Measurements from ENCODE around the gene FOS. TPM values are rescaled to one million over a fixed set of nuclear protein-coding genes. Genes with fewer than 3 reads are reported as not detected.
A peak's percentile ranks its signal among the peaks of the same experiment; 100 is the strongest.
"Not testable (repeated sequence)": the region's sequence is repeated elsewhere in the genome, so short reads cannot be mapped to it uniquely, and the experiment has no call there.

The FOS gene
- total and polyA plus RNA-seq, 4 donors: 129 to 2,160 (median 329) TPM

- Histone ChIP-seq H3K27ac (ENCODE audit: low read depth in 1 of 2, low read length in 2 of 2) (no peak overlapping the region), H3K9me3 (ENCODE audit: control insufficient read depth, low read length) (no peaks in the 10 kb centered on the region), H3K27me3 (ENCODE audit: control insufficient read depth in 1 of 2, insufficient read depth in 2 of 2, low read length in 1 of 2) (no peaks in the 10 kb centered on the region), H3K4me1 (ENCODE audit: control insufficient read depth in 1 of 2, insufficient read depth in 2 of 2, low read length in 2 of 2) (no peaks in the 10 kb centered on the region), H3K36me3 (ENCODE audit: control insufficient read depth in 1 of 2, insufficient read depth in 2 of 2, low read length in 1 of 2) (no peaks in the 10 kb centered on the region), H3K4me3 (ENCODE audit: low read length in 2 of 2) (no peak overlapping the region)
- WGBS, 2 donors: 77 to 82% methylated on average over 8 of the region's 8 CpGs
- ATAC-seq (ENCODE audit: low FRiP score) (no peak), DNase-seq (peak in 1 of 2 donors; percentile 73)
- intact Hi-C loops (cut with DNase I): loop anchor here (5.0 to 10.0 kb wide), 2 partner anchors 62 to 64 kb away; no protein-coding TSS in a partner anchor
Observed at GRCh38 chr14:75299059-75299458, 20.4 kb downstream of the FOS start.

GRCh38 chr14:75299576-75299975 is 20.9 kb downstream of the FOS start:
- DNase-seq: no peak
- no peak for ATAC-seq (ENCODE audit: low FRiP score)
- intact Hi-C loops (cut with DNase I): loop anchor here (5.0 to 10.0 kb wide), 2 partner anchors 62 to 65 kb away; no protein-coding TSS in a partner anchor
- H3K36me3 ChIP-seq (ENCODE audit: control insufficient read depth in 1 of 2, insufficient read depth in 2 of 2, low read length in 1 of 2): no peaks in the 10 kb centered on the region
- WGBS, 2 donors: 0 to 2% methylated on average over 1 of the region's 1 CpG
- no peaks in the 10 kb centered on the region for H3K4me1 ChIP-seq (ENCODE audit: control insufficient read depth in 1 of 2, insufficient read depth in 2 of 2, low read length in 2 of 2)
- H3K27ac ChIP-seq (ENCODE audit: low read depth in 1 of 2, low read length in 2 of 2): no peak overlapping the region
- H3K27me3 ChIP-seq (ENCODE audit: control insufficient read depth in 1 of 2, insufficient read depth in 2 of 2, low read length in 1 of 2): no peaks in the 10 kb centered on the region
- no peak overlapping the region for H3K4me3 ChIP-seq (ENCODE audit: low read length in 2 of 2)
- no peaks in the 10 kb centered on the region for H3K9me3 ChIP-seq (ENCODE audit: control insufficient read depth, low read length)

- no peaks in the 10 kb centered on the region for H3K9me3 ChIP-seq (ENCODE audit: control insufficient read depth, low read length)
- H3K27me3 ChIP-seq (ENCODE audit: control insufficient read depth in 1 of 2, insufficient read depth in 2 of 2, low read length in 1 of 2): no peaks in the 10 kb centered on the region
- peak in 1 of 2 donors; percentile 76 for DNase-seq
- intact Hi-C loops (cut with DNase I): loop anchor here in 1 of 2 donors (2.0 kb wide), 1 partner anchor 169 kb away; no protein-coding TSS in a partner anchor
- ATAC-seq (ENCODE audit: low FRiP score): peak; percentile 5
- H3K27ac ChIP-seq (ENCODE audit: low read depth in 1 of 2, low read length in 2 of 2): no peak overlapping the region
- WGBS, 2 donors: 73% methylated on average over 9 of the region's 9 CpGs
- no peaks in the 10 kb centered on the region for H3K4me1 ChIP-seq (ENCODE audit: control insufficient read depth in 1 of 2, insufficient read depth in 2 of 2, low read length in 2 of 2)
- H3K36me3 ChIP-seq (ENCODE audit: control insufficient read depth in 1 of 2, insufficient read depth in 2 of 2, low read length in 1 of 2): no peaks in the 10 kb centered on the region
- H3K4me3 ChIP-seq (ENCODE audit: low read length in 2 of 2): no peak overlapping the region
Observed at GRCh38 chr14:75301666-75302325, 23.2 kb downstream of the FOS start.

DNA sequence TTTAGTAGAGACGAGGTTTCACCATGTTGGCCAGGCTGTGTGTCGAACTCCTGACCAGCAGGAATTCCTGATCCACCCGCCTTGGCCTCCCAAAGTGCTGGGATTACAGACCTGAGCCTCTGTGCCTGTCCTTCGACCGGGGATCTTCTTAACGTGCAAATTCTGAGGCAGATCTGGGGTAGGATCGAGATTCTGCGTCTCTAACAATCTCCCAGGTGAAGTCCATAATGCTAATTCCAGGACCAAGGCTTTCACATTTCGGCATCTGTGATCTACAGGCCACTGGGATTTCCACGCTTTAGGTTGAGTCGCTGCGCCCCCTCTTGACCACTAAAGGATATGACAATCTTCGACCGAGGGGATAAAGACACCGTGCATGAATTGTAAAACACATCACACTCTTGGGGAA is 24.8 kb downstream of the FOS start:
- Histone ChIP-seq H3K27ac (ENCODE audit: low read depth in 1 of 2, low read length in 2 of 2) (no peak overlapping the region), H3K36me3 (ENCODE audit: control insufficient read depth in 1 of 2, insufficient read depth in 2 of 2, low read length in 1 of 2) (no peaks in the 10 kb centered on the region), H3K27me3 (ENCODE audit: control insufficient read depth in 1 of 2, insufficient read depth in 2 of 2, low read length in 1 of 2) (no peaks in the 10 kb centered on the region), H3K4me3 (ENCODE audit: low read length in 2 of 2) (no peak overlapping the region), H3K9me3 (ENCODE audit: control insufficient read depth, low read length) (no peaks in the 10 kb centered on the region), H3K4me1 (ENCODE audit: control insufficient read depth in 1 of 2, insufficient read depth in 2 of 2, low read length in 2 of 2) (no peaks in the 10 kb centered on the region)
- DNase-seq: peak in 1 of 2 donors; percentile 81
- WGBS, 2 donors: 20 to 21% methylated on average over 15 of the region's 15 CpGs
- peak; percentile 83 for ATAC-seq (ENCODE audit: low FRiP score)
- intact Hi-C loops (cut with DNase I): loop anchor here in 1 of 2 donors (2.0 kb wide), 1 partner anchor 171 kb away; no protein-coding TSS in a partner anchor

- not testable (repeated sequence) for DNase-seq; ATAC-seq (ENCODE audit: low FRiP score); H3K27ac ChIP-seq (ENCODE audit: low read depth in 1 of 2, low read length in 2 of 2); H3K27me3 ChIP-seq (ENCODE audit: control insufficient read depth in 1 of 2, insufficient read depth in 2 of 2, low read length in 1 of 2); H3K9me3 ChIP-seq (ENCODE audit: control insufficient read depth, low read length); H3K36me3 ChIP-seq (ENCODE audit: control insufficient read depth in 1 of 2, insufficient read depth in 2 of 2, low read length in 1 of 2); H3K4me1 ChIP-seq (ENCODE audit: control insufficient read depth in 1 of 2, insufficient read depth in 2 of 2, low read length in 2 of 2); H3K4me3 ChIP-seq (ENCODE audit: low read length in 2 of 2)
- intact Hi-C loops (cut with DNase I): loop anchor here in 1 of 2 donors (2.0 kb wide), 1 partner anchor 184 kb away; no protein-coding TSS in a partner anchor
- 68 to 75% methylated on average over 4 of the region's 4 CpGs for WGBS, 2 donors
Observed at GRCh38 chr14:75306410-75306809, 27.8 kb downstream of the FOS start.

DNA sequence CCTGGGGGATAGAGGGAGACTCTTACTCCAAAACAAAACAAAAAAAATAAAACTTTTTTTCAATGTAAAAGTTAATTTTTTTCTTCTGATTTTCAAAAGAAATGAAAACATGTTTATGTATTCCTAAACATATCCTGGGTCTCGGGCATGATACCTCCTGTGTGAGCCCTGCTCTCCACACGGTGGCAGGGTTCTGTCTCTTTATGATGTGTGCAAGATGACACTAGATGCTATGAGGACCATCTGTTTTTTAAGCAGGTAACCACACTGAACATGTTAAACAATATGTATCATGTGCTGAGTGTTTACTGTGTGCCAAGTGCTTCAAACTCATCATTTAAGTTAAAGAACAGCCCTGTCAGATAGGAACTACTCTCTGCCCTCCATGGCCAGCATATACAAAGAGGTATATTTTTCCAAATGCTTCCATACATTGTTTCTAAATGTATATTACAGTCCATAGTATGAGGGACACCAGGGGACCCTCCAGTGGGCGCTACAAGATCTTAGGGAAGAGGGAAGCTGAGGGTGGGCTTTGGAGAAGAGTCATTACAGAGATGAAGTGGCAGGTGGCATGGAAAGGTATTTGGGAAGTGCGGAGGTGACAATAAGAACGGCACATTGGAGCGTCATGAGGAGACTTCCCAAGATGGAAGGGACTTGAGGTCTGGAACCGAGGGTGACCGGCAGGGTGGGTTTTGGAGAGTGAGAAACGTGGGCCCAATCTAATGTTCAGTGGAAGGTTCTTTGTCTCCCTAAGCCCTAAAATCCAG is 28.5 kb downstream of the FOS start:
- DNase-seq (no peak), ATAC-seq (ENCODE audit: low FRiP score) (no peak)
- no peak overlapping the region for H3K27ac ChIP-seq (ENCODE audit: low read depth in 1 of 2, low read length in 2 of 2)
- no peak overlapping the region for H3K4me3 ChIP-seq (ENCODE audit: low read length in 2 of 2)
- no peaks in the 10 kb centered on the region for H3K9me3 ChIP-seq (ENCODE audit: control insufficient read depth, low read length)
- no peaks in the 10 kb centered on the region for H3K36me3 ChIP-seq (ENCODE audit: control insufficient read depth in 1 of 2, insufficient read depth in 2 of 2, low read length in 1 of 2)
- no peaks in the 10 kb centered on the region for H3K27me3 ChIP-seq (ENCODE audit: control insufficient read depth in 1 of 2, insufficient read depth in 2 of 2, low read length in 1 of 2)
- intact Hi-C loops (cut with DNase I): loop anchor here in 1 of 2 donors (2.0 kb wide), 1 partner anchor 184 kb away; no protein-coding TSS in a partner anchor
- WGBS, 2 donors: 67 to 71% methylated on average over 9 of the region's 9 CpGs
- peaks cover 0 to 3% of the 10 kb centered on the region in 2 donors for H3K4me1 ChIP-seq (ENCODE audit: control insufficient read depth in 1 of 2, insufficient read depth in 2 of 2, low read length in 2 of 2)

GRCh38 chr14:75307700-75308379 is 29.2 kb downstream of the FOS start:
- WGBS, 2 donors: 16 to 18% methylated on average over 12 of the region's 12 CpGs
- Histone ChIP-seq H3K4me3 (ENCODE audit: low read length in 2 of 2) (no peak overlapping the region), H3K36me3 (ENCODE audit: control insufficient read depth in 1 of 2, insufficient read depth in 2 of 2, low read length in 1 of 2) (no peaks in the 10 kb centered on the region), H3K27ac (ENCODE audit: low read depth in 1 of 2, low read length in 2 of 2) (no peak overlapping the region), H3K27me3 (ENCODE audit: control insufficient read depth in 1 of 2, insufficient read depth in 2 of 2, low read length in 1 of 2) (no peaks in the 10 kb centered on the region), H3K4me1 (ENCODE audit: control insufficient read depth in 1 of 2, insufficient read depth in 2 of 2, low read length in 2 of 2) (peaks cover 0 to 3% of the 10 kb centered on the region in 2 donors), H3K9me3 (ENCODE audit: control insufficient read depth, low read length) (no peaks in the 10 kb centered on the region)
- peak; percentile 84 for ATAC-seq (ENCODE audit: low FRiP score)
- intact Hi-C loops (cut with DNase I): loop anchor here (2.0 kb wide), 2 partner anchors 183 to 253 kb away; no protein-coding TSS in a partner anchor
- peak; percentile 90 to 95 for DNase-seq

- intact Hi-C loops (cut with DNase I): loop anchor here in 1 of 2 donors (2.0 kb wide), 1 partner anchor 252 kb away; no protein-coding TSS in a partner anchor
Observed at GRCh38 chr14:75308991-75309390, 30.4 kb downstream of the FOS start.

More at GRCh38 chr14:75308991-75309390, 30.4 kb downstream of the FOS start:
- not testable (repeated sequence) for DNase-seq; H3K9me3 ChIP-seq (ENCODE audit: control insufficient read depth, low read length); H3K4me1 ChIP-seq (ENCODE audit: control insufficient read depth in 1 of 2, insufficient read depth in 2 of 2, low read length in 2 of 2); H3K4me3 ChIP-seq (ENCODE audit: low read length in 2 of 2); H3K27me3 ChIP-seq (ENCODE audit: control insufficient read depth in 1 of 2, insufficient read depth in 2 of 2, low read length in 1 of 2); H3K36me3 ChIP-seq (ENCODE audit: control insufficient read depth in 1 of 2, insufficient read depth in 2 of 2, low read length in 1 of 2); ATAC-seq (ENCODE audit: low FRiP score); H3K27ac ChIP-seq (ENCODE audit: low read depth in 1 of 2, low read length in 2 of 2)
- 88 to 91% methylated on average over 7 of the region's 7 CpGs for WGBS, 2 donors

Data from aorta (tissue), 5 donors.